Measurements from ENCODE around the gene SHISA9. TPM values are rescaled to one million over a fixed set of nuclear protein-coding genes. Genes with fewer than 3 reads are reported as not detected.

Gene SHISA9
- total RNA-seq, 6 donors from 2014 or later, result 0.13 to 1.7 (median 0.20) TPM; not detected in 2

- ATAC-seq (ENCODE audit: low FRiP score in 2 of 2) (no peak), DNase-seq (no peak)
- TF ChIP-seq EP300 (IDR thresholded peaks at IDR 0.05) (no peak), POLR2AphosphoS5 (IDR thresholded peaks at IDR 0.05) (no peak), CTCF (IDR thresholded peaks at IDR 0.05) (no peak), POLR2A (IDR thresholded peaks at IDR 0.05) (no peak)
- Histone ChIP-seq H3K4me1 (no peaks in the 10 kb centered on the region), H3K27ac (no peak overlapping the region), H3K27me3 (no peaks in the 10 kb centered on the region), H3K36me3 (no peaks in the 10 kb centered on the region), H3K9me3 (peaks cover 0 to 9% (median 2%) of the 10 kb centered on the region in 4 donors), H3K4me3 (no peak overlapping the region)
- WGBS, 2 donors, result 73% methylated on average over 5 of the region's 5 CpGs
Observed at GRCh38 chr16:13108126-13108525, 206.7 kb downstream of the SHISA9 start.

- TF ChIP-seq EP300 (IDR thresholded peaks at IDR 0.05), result no peak
- no peak for TF ChIP-seq CTCF (IDR thresholded peaks at IDR 0.05)
- TF ChIP-seq POLR2A (IDR thresholded peaks at IDR 0.05), result no peak
- TF ChIP-seq POLR2AphosphoS5 (IDR thresholded peaks at IDR 0.05), result no peak
- H3K27me3 ChIP-seq, result no peaks in the 10 kb centered on the region
- H3K27ac ChIP-seq, result no peak overlapping the region
- peaks cover 0 to 5% (median 0%) of the 10 kb centered on the region in 4 donors for H3K9me3 ChIP-seq
- no peak overlapping the region for H3K4me3 ChIP-seq
- H3K36me3 ChIP-seq, result no peaks in the 10 kb centered on the region
- WGBS, 2 donors, result 83 to 91% methylated on average over 1 of the region's 1 CpG
- no peak for ATAC-seq (ENCODE audit: low FRiP score in 2 of 2)
- no peaks in the 10 kb centered on the region for H3K4me1 ChIP-seq
- no peak for DNase-seq
Observed at GRCh38 chr16:13109171-13109570, 207.8 kb downstream of the SHISA9 start.

- DNase-seq, result no peak
- 34 to 48% methylated on average over 6 to 7 of the region's 7 CpGs for WGBS, 2 donors
- Histone ChIP-seq H3K27me3 (no peaks in the 10 kb centered on the region), H3K27ac (no peak overlapping the region), H3K4me3 (no peak overlapping the region), H3K9me3 (no peaks in the 10 kb centered on the region), H3K4me1 (no peaks in the 10 kb centered on the region), H3K36me3 (no peaks in the 10 kb centered on the region)
- TF ChIP-seq EP300 (IDR thresholded peaks at IDR 0.05), result no peak
- TF ChIP-seq CTCF (IDR thresholded peaks at IDR 0.05), result no peak
- no peak for TF ChIP-seq POLR2A (IDR thresholded peaks at IDR 0.05)
- TF ChIP-seq POLR2AphosphoS5 (IDR thresholded peaks at IDR 0.05), result no peak
- no peak for ATAC-seq (ENCODE audit: low FRiP score in 2 of 2)
Observed at GRCh38 chr16:13110124-13110796, 208.9 kb downstream of the SHISA9 start.

- Histone ChIP-seq H3K36me3 (no peaks in the 10 kb centered on the region), H3K4me3 (no peak overlapping the region), H3K27me3 (no peaks in the 10 kb centered on the region), H3K9me3 (no peaks in the 10 kb centered on the region), H3K4me1 (no peaks in the 10 kb centered on the region), H3K27ac (no peak overlapping the region)
- no peak for DNase-seq
- WGBS, 2 donors, result 67 to 71% methylated on average over 2 of the region's 2 CpGs
- no peak for ATAC-seq (ENCODE audit: low FRiP score in 2 of 2)
- TF ChIP-seq POLR2A (IDR thresholded peaks at IDR 0.05) (no peak), CTCF (IDR thresholded peaks at IDR 0.05) (no peak), EP300 (IDR thresholded peaks at IDR 0.05) (no peak), POLR2AphosphoS5 (IDR thresholded peaks at IDR 0.05) (no peak)
Observed at GRCh38 chr16:13111747-13112146, 210.3 kb downstream of the SHISA9 start.

GRCh38 chr16:13113741-13114140, 212.3 kb downstream of the SHISA9 start:
- H3K4me1 ChIP-seq, result no peaks in the 10 kb centered on the region
- H3K27me3 ChIP-seq, result no peaks in the 10 kb centered on the region
- 80 to 87% methylated on average over 3 of the region's 3 CpGs for WGBS, 2 donors
- ATAC-seq (ENCODE audit: low FRiP score in 2 of 2) (no peak), DNase-seq (no peak)
- no peaks in the 10 kb centered on the region for H3K36me3 ChIP-seq
- H3K27ac ChIP-seq, result no peak overlapping the region
- no peaks in the 10 kb centered on the region for H3K9me3 ChIP-seq
- H3K4me3 ChIP-seq, result no peak overlapping the region
- TF ChIP-seq CTCF (IDR thresholded peaks at IDR 0.05), result no peak
